Keratinocyte (primary cell): ENCODE measurements around the gene EEA1.

Experiments
- EZH2 ChIP-seq: IDR thresholded peaks from one replicate; pipeline ENCODE4 v1.6.1; 2012; ENCODE audit warnings: inconsistent platforms, mild to moderate bottlenecking, low read length, moderate library complexity
- TF ChIP-seq, protein P1 (sequence below), 3 experiments: IDR thresholded peaks in 1 of 3; conservative IDR thresholded peaks in 1 of 3; optimal IDR thresholded peaks in 1 of 3; 2 replicates in 2 of 3; 3 replicates in 1 of 3; pipeline versions ENCODE3 to v1.5.1; 2011; ENCODE audit warnings: low read length in 3 of 3, mild to moderate bottlenecking in 3 of 3, moderate library complexity in 2 of 3, control low read depth in 1 of 3, inconsistent platforms in 1 of 3; ENCODE audit not compliant: insufficient read depth in 2 of 3; ENCODE audit errors: extremely low read depth in 1 of 3

DNA sequence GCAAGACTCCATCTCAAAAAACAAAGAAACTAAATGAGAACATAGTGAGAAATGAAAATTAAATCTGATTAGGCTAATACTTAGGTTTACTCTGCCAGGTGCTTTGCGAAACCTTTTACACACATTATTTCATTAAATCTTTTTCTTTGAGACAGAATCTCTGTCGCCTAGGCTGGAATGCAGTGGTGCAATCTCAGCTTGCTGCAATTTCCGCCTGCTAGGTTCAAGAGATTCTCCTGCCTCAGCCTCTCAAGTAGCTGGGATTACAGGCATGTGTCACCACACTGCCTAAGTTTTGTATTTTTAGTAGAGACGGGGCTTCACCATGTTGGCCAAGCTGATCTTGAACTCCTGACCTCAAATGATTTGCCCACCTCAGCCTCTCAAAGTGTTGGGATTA, 21.9 kb upstream of the EEA1 start:
- TF ChIP-seq, protein P1, sequence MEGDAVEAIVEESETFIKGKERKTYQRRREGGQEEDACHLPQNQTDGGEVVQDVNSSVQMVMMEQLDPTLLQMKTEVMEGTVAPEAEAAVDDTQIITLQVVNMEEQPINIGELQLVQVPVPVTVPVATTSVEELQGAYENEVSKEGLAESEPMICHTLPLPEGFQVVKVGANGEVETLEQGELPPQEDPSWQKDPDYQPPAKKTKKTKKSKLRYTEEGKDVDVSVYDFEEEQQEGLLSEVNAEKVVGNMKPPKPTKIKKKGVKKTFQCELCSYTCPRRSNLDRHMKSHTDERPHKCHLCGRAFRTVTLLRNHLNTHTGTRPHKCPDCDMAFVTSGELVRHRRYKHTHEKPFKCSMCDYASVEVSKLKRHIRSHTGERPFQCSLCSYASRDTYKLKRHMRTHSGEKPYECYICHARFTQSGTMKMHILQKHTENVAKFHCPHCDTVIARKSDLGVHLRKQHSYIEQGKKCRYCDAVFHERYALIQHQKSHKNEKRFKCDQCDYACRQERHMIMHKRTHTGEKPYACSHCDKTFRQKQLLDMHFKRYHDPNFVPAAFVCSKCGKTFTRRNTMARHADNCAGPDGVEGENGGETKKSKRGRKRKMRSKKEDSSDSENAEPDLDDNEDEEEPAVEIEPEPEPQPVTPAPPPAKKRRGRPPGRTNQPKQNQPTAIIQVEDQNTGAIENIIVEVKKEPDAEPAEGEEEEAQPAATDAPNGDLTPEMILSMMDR (optimal IDR thresholded peaks at IDR 0.05 in 1 of 3, IDR thresholded peaks at IDR 0.05 in 1 of 3, conservative IDR thresholded peaks at IDR 0.05 in 1 of 3; ENCODE audit: extremely low read depth in 1 of 3, insufficient read depth in 2 of 3, low read length in 3 of 3): no peak
- no peak for TF ChIP-seq EZH2
